Mesendoderm (in vitro differentiated cells): ENCODE measurements around the gene MBD4.
A peak's percentile ranks its signal among the peaks of the same experiment; 100 is the strongest.
"Not testable (repeated sequence)": the region's sequence is repeated elsewhere in the genome, so short reads cannot be mapped to it uniquely, and the experiment has no call there.

Source experiments
- DNase-seq: peaks from one replicate; pipeline ENCODE4 v3.0.0; 2013
- H2AK5ac ChIP-seq: 2 replicates; pipeline ENCODE4 v1.6.1; 2013; ENCODE audit warnings: low read length, inconsistent platforms
- H2BK120ac ChIP-seq: 2 replicates; pipeline ENCODE4 v1.6.1; 2013; ENCODE audit warnings: low read depth, mild to moderate bottlenecking, low read length, moderate library complexity, mixed read lengths
- H2BK15ac ChIP-seq: replicated peaks from 2 replicates; pipeline ENCODE4 v1.6.1; 2013; ENCODE audit warnings: low read depth, mild to moderate bottlenecking, moderate library complexity
- H2BK5ac ChIP-seq: 2 replicates; pipeline ENCODE4 v1.6.1; 2013; ENCODE audit warnings: low read length, inconsistent platforms
- H3K18ac ChIP-seq: 2 replicates; pipeline ENCODE4 v1.6.1; 2013; ENCODE audit warnings: mild to moderate bottlenecking, low read length, mixed read lengths
- H3K23ac ChIP-seq: one replicate; pipeline ENCODE4 v1.6.1; 2013; ENCODE audit warnings: low read length
- H3K27ac ChIP-seq: 2 replicates; pipeline ENCODE4 v1.5.1; 2013; ENCODE audit warnings: low read depth, mild to moderate bottlenecking, inconsistent platforms, low read length, moderate library complexity
- H3K27me3 ChIP-seq: 2 replicates; pipeline ENCODE4 v1.6.1; 2013; ENCODE audit warnings: low read length, control low read depth, mild to moderate bottlenecking, inconsistent platforms; ENCODE audit not compliant: insufficient read depth, poor library complexity
- H3K36me3 ChIP-seq: 2 replicates; pipeline ENCODE4 v1.6.1; 2013; ENCODE audit warnings: low read length, inconsistent platforms; ENCODE audit not compliant: control insufficient read depth, insufficient read depth
- H3K4ac ChIP-seq: one replicate; pipeline ENCODE4 v1.6.1; 2013; ENCODE audit warnings: low read depth, mild to moderate bottlenecking, low read length, moderate library complexity
- H3K4me1 ChIP-seq: 2 replicates; pipeline ENCODE4 v1.6.1; 2013; ENCODE audit warnings: low read depth, low read length, inconsistent platforms; ENCODE audit not compliant: control insufficient read depth
- H3K4me2 ChIP-seq: 2 replicates; pipeline ENCODE4 v1.6.1; 2013; ENCODE audit warnings: low read length
- H3K4me3 ChIP-seq: 2 replicates; pipeline ENCODE4 v1.5.1; 2013; ENCODE audit warnings: mild to moderate bottlenecking, low read length
- H3K56ac ChIP-seq: one replicate; pipeline ENCODE4 v1.6.1; 2013; ENCODE audit warnings: low read length
- H3K79me1 ChIP-seq: 2 replicates; pipeline ENCODE4 v1.6.1; 2013; ENCODE audit warnings: low read length, inconsistent platforms
- H3K79me2 ChIP-seq: 2 replicates; pipeline ENCODE4 v1.6.1; 2013; ENCODE audit warnings: mild to moderate bottlenecking, low read length; ENCODE audit not compliant: control insufficient read depth, insufficient read depth
- H3K9ac ChIP-seq: 2 replicates; pipeline ENCODE4 v1.6.1; 2013; ENCODE audit warnings: low read length, inconsistent platforms
- H4K5ac ChIP-seq: one replicate; pipeline ENCODE4 v1.6.1; 2013; ENCODE audit warnings: low read length
- H4K8ac ChIP-seq: one replicate; pipeline ENCODE4 v1.6.1; 2013; ENCODE audit warnings: low read depth, mild to moderate bottlenecking, control low read depth, low read length, moderate library complexity
- WGBS: extraction: QIAGEN DNeasy Blood & Tissue Kit; methylation state at CpG from one replicate; pipeline ENCODE4 v1.1.7; 2013; ENCODE audit warnings: low lambda C conversion rate, missing lambda C conversion rate; ENCODE audit not compliant: insufficient coverage; ENCODE audit errors: extremely low coverage; 5-methylcytosine and 5-hydroxymethylcytosine counted together
- small RNA-seq: library from polyadenylated mRNA; stranded (forward); fragments of <200 nt; extraction: miRNeasy Mini kit (QIAGEN cat#:217004); gene quantifications from one replicate; pipeline ENCODE3, GENCODE V24; 2013; ENCODE audit not compliant: insufficient read depth

The MBD4 gene

DNA sequence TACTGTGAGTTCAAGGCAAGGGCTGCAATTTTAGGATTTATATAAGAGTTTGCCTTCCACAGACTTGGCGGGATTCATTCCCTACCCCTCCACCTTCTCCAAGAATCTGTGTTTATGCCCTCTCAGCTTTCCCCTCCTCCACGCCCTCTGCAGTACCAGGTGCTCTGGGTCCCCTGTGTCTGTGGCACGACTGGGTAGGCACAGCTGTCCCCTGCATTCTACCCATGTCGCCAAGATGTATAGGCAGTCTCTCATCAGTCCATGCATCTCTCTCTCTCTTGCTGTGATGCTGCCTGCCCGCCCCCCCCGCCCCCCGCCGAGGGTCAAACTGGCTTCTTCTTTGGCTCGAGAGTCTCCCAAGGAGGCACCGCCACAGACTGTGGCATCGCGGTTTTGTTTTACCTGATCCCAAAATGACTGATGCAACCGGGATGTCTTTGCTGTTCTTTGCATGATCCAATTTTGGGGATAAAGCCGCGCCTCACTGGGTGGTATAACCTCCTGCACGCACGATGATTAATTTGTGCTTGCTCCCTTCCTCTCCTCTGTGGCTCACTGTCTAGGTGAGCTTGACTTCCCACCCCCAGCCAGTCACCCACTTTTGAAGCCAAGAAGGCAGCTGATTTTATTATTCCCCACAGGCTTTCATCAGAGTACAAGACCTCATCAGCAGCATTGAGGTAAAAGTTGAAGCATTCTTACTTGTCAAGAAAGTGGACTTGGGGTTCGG is 55.0 kb downstream of the MBD4 start:
- Histone ChIP-seq H3K23ac (no peak overlapping the region), H3K79me1 (no peaks in the 10 kb centered on the region), H2BK120ac (no peak overlapping the region), H3K79me2 (no peaks in the 10 kb centered on the region), H3K27me3 (no peaks in the 10 kb centered on the region), H4K5ac (no peak overlapping the region), H2AK5ac (no peak overlapping the region), H3K36me3 (peaks cover 3% of the 10 kb centered on the region), H3K4ac (no peak overlapping the region), H2BK5ac (no peak overlapping the region), H3K4me1 (peaks cover 2% of the 10 kb centered on the region), H3K4me3 (no peak overlapping the region), H3K4me2 (no peak overlapping the region), H3K18ac (no peak overlapping the region), H2BK15ac (no peak overlapping the region), H3K27ac (no peak overlapping the region), H4K8ac (no peak overlapping the region), H3K9ac (no peak overlapping the region), H3K56ac (no peak overlapping the region)
- no CpG with 5 or more reads among the region's 18 CpGs for WGBS
- DNase-seq: no peak

DNA sequence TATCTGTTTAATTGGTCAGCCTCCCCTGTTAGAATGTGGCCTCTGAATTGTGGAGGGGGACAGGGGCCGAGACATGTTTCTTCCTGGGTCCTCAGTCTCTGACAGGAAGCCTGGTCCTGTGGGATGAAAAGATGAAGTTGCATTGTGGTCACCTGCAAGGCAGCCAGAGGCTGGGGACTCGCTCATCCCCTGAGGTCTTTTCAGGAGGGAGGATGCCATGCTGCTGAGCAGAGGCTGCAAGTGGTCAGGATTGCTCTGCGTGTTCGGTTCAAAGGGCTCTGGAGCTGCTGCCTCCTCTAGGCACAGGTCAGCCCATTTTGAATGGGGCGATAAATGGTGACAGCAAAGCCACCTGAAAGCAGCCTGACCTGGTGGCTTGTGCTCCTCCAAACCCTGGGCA is 55.6 kb downstream of the MBD4 start:
- H2BK15ac ChIP-seq, H4K8ac ChIP-seq, H3K23ac ChIP-seq, H2BK120ac ChIP-seq, H2AK5ac ChIP-seq, H3K4me3 ChIP-seq, H3K4me1 ChIP-seq, H3K79me1 ChIP-seq, H3K36me3 ChIP-seq, H3K4ac ChIP-seq, H2BK5ac ChIP-seq, H3K79me2 ChIP-seq, H3K9ac ChIP-seq, H3K56ac ChIP-seq, H3K27me3 ChIP-seq, DNase-seq, H4K5ac ChIP-seq, H3K27ac ChIP-seq, H3K18ac ChIP-seq, H3K4me2 ChIP-seq: not testable (repeated sequence)
- WGBS: no CpG with 5 or more reads among the region's 5 CpGs

DNA sequence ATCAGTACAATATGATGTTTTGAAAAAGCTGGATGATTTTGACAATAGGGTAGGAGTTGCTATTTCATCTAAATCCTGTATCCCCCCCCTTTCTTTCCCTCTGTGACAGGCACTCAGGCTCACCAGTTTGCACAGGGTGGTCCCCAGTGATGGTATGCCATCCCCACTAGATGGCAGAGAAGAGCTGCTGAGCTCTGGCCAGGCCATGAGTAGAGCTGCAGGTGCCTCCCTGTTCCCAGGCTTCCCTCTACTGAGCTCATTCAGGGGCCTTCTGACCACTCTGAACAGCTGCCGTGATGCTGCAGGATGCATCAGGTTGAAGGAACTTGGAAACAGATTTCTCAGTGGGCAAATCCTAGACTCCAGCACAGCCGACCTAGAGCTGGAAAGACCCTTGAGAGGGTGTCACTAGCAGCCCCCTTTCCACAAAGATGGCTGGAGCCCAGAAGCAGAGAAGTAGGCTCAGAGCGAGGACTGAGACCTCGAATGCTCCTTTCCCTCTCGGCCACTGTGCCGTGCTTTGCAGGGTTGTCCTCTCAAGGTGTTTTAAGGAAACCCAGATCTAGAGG is 56.4 kb downstream of the MBD4 start:
- peak; percentile 85 for DNase-seq
- Histone ChIP-seq H3K9ac (no peak overlapping the region), H2BK120ac (no peak overlapping the region), H4K5ac (no peak overlapping the region), H3K36me3 (peaks cover 3% of the 10 kb centered on the region), H2BK15ac (no peak overlapping the region), H3K18ac (no peak overlapping the region), H3K79me1 (no peaks in the 10 kb centered on the region), H2BK5ac (no peak overlapping the region), H3K27me3 (no peaks in the 10 kb centered on the region), H3K56ac (no peak overlapping the region), H3K79me2 (no peaks in the 10 kb centered on the region), H3K4ac (no peak overlapping the region), H2AK5ac (no peak overlapping the region), H3K4me2 (no peak overlapping the region), H3K27ac (no peak overlapping the region), H3K4me1 (no peaks in the 10 kb centered on the region), H3K4me3 (no peak overlapping the region), H3K23ac (no peak overlapping the region), H4K8ac (no peak overlapping the region)
- no CpG with 5 or more reads among the region's 6 CpGs for WGBS

DNA sequence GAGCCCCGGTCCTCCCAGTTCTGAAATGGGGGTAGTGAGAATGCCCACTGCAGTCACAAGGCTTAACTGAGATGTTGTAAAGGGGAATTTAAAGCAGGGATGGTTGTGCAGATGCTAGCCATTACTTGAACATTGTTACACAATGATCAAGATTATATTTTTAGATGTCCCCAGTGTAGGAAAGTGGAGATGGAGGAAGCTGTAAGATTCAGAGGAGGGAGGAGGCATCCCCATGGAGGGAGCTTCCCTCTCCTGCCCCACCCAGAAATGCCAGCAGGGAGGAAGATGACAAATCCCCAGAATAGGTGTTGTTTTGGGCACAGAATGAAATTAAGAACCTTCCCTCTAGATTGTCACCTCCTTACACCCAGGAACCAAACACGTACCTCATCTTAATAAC is 57.4 kb downstream of the MBD4 start:
- no peaks in the 10 kb centered on the region for H3K79me2 ChIP-seq
- no peaks in the 10 kb centered on the region for H3K79me1 ChIP-seq
- no peak overlapping the region for H2BK15ac ChIP-seq
- DNase-seq: no peak
- no peaks in the 10 kb centered on the region for H3K27me3 ChIP-seq
- WGBS: no CpG with 5 or more reads among the region's 2 CpGs
- peaks cover 3% of the 10 kb centered on the region for H3K36me3 ChIP-seq
- no peak overlapping the region for H3K4me2 ChIP-seq
- no peaks in the 10 kb centered on the region for H3K4me1 ChIP-seq
- H3K27ac ChIP-seq: no peak overlapping the region
- no peak overlapping the region for H2BK120ac ChIP-seq
- no peak overlapping the region for H3K56ac ChIP-seq
- H3K4ac ChIP-seq: no peak overlapping the region
- no peak overlapping the region for H2BK5ac ChIP-seq
- no peak overlapping the region for H4K8ac ChIP-seq
- no peak overlapping the region for H4K5ac ChIP-seq
- no peak overlapping the region for H3K18ac ChIP-seq
- H3K23ac ChIP-seq: no peak overlapping the region
- no peak overlapping the region for H3K4me3 ChIP-seq
- H3K9ac ChIP-seq: no peak overlapping the region
- no peak overlapping the region for H2AK5ac ChIP-seq

Small RNA genes within 50 kb of the gene (small RNA-seq; reads per million reads assigned to genes)
- 3.4 reads per million, percentile 53 among the genes with 10 or more reads in this experiment for gene SNORA7B
